ENCODE data around the gene DNAJB9. TPM values are rescaled to one million over a fixed set of nuclear protein-coding genes. Genes with fewer than 3 reads are reported as not detected.

DNAJB9 gene
- total RNA-seq, 1 experiment from 2014 or later: 22.0 TPM

GRCh38 chr7:108589199-108589598 is 19.5 kb downstream of the DNAJB9 start:
- TF ChIP-seq CTCF (IDR thresholded peaks at IDR 0.05; ENCODE audit: insufficient read depth in 1 of 2, low read depth in 1 of 2, low read length in 1 of 2, severe bottlenecking in 1 of 2, unreplicated experiment in 1 of 2): no peak
- H3K27me3 ChIP-seq (replicated peaks; ENCODE audit: control insufficient read depth, insufficient read depth, low read length): no peaks in the 10 kb centered on the region
- H3K4me3 ChIP-seq (ENCODE audit: low read depth, low read length): no peak overlapping the region
- H3K9me3 Mint-ChIP-seq (ENCODE audit: unreplicated experiment): peaks cover 34% of the 10 kb centered on the region
- DNase-seq: no peak
- no peak overlapping the region for H3K4me3 Mint-ChIP-seq (ENCODE audit: unreplicated experiment)
- intact Hi-C loops (cut with micrococcal nuclease; ENCODE audit: unreplicated experiment): loop anchor here (1.0 to 10.0 kb wide), 2 partner anchors 63 to 146 kb away; partner anchors contain the start of gene PNPLA8
- no peaks in the 10 kb centered on the region for H3K9me3 ChIP-seq
- ChIA-PET CTCF (no interaction called here), POLR2A (no interaction called here)
- BruUV-seq (replicated peaks): no TSS peak
- H3K27me3 Mint-ChIP-seq (ENCODE audit: insufficient read depth, unreplicated experiment): no peaks in the 10 kb centered on the region
- peaks cover 28% of the 10 kb centered on the region for H3K4me1 Mint-ChIP-seq (ENCODE audit: low read depth, unreplicated experiment)
- H3K36me3 Mint-ChIP-seq (ENCODE audit: insufficient read depth, unreplicated experiment): no peaks in the 10 kb centered on the region
- H3K4me1 ChIP-seq: peaks cover 20% of the 10 kb centered on the region
- no peak overlapping the region for H3K27ac Mint-ChIP-seq (ENCODE audit: unreplicated experiment)
- no peaks in the 10 kb centered on the region for H3K36me3 ChIP-seq (ENCODE audit: control insufficient read depth, insufficient read depth, low read length)

GRCh38 chr7:108589874-108590273 is 20.2 kb downstream of the DNAJB9 start:
- Histone ChIP-seq H3K36me3 (ENCODE audit: control insufficient read depth, insufficient read depth, low read length) (no peaks in the 10 kb centered on the region), H3K27me3 (replicated peaks; ENCODE audit: control insufficient read depth, insufficient read depth, low read length) (no peaks in the 10 kb centered on the region), H3K4me3 (ENCODE audit: low read depth, low read length) (no peak overlapping the region), H3K4me1 (peaks cover 20% of the 10 kb centered on the region), H3K9me3 (no peaks in the 10 kb centered on the region)
- ChIA-PET POLR2A (interaction anchor here (0.6 kb wide), 1 partner anchor 64 kb away, joined by 3 read pairs; no protein-coding TSS in a partner anchor), CTCF (no interaction called here)
- no peak for TF ChIP-seq CTCF (IDR thresholded peaks at IDR 0.05; ENCODE audit: insufficient read depth in 1 of 2, low read depth in 1 of 2, low read length in 1 of 2, severe bottlenecking in 1 of 2, unreplicated experiment in 1 of 2)
- intact Hi-C loops (cut with micrococcal nuclease; ENCODE audit: unreplicated experiment): loop anchor here (1.0 to 10.0 kb wide), 3 partner anchors 8 to 145 kb away; partner anchors contain the start of gene PNPLA8
- H3K27me3 Mint-ChIP-seq (ENCODE audit: insufficient read depth, unreplicated experiment): no peaks in the 10 kb centered on the region
- H3K27ac Mint-ChIP-seq (ENCODE audit: unreplicated experiment): peak overlapping the region; percentile 1
- peaks cover 28% of the 10 kb centered on the region for H3K4me1 Mint-ChIP-seq (ENCODE audit: low read depth, unreplicated experiment)
- no TSS peak for BruUV-seq (replicated peaks)
- DNase-seq: no peak
- H3K9me3 Mint-ChIP-seq (ENCODE audit: unreplicated experiment): peaks cover 34% of the 10 kb centered on the region
- H3K36me3 Mint-ChIP-seq (ENCODE audit: insufficient read depth, unreplicated experiment): no peaks in the 10 kb centered on the region
- no peak overlapping the region for H3K4me3 Mint-ChIP-seq (ENCODE audit: unreplicated experiment)

GRCh38 chr7:108590606-108591005 is 20.9 kb downstream of the DNAJB9 start:
- intact Hi-C loops (cut with micrococcal nuclease; ENCODE audit: unreplicated experiment): loop anchor here (1.0 kb wide), 1 partner anchor 8 kb away; no protein-coding TSS in a partner anchor
- TF ChIP-seq CTCF (IDR thresholded peaks at IDR 0.05; ENCODE audit: insufficient read depth in 1 of 2, low read depth in 1 of 2, low read length in 1 of 2, severe bottlenecking in 1 of 2, unreplicated experiment in 1 of 2): no peak
- Mint-ChIP-seq H3K9me3 (ENCODE audit: unreplicated experiment) (peaks cover 34% of the 10 kb centered on the region), H3K27me3 (ENCODE audit: insufficient read depth, unreplicated experiment) (no peaks in the 10 kb centered on the region), H3K36me3 (ENCODE audit: insufficient read depth, unreplicated experiment) (no peaks in the 10 kb centered on the region), H3K27ac (ENCODE audit: unreplicated experiment) (peak overlapping the region; percentile 1), H3K4me1 (ENCODE audit: low read depth, unreplicated experiment) (peaks cover 28% of the 10 kb centered on the region), H3K4me3 (ENCODE audit: unreplicated experiment) (no peak overlapping the region)
- no peak overlapping the region for H3K4me3 ChIP-seq (ENCODE audit: low read depth, low read length)
- POLR2A ChIA-PET: no interaction called here
- CTCF ChIA-PET: no interaction called here
- DNase-seq: no peak
- peaks cover 20% of the 10 kb centered on the region for H3K4me1 ChIP-seq
- no TSS peak for BruUV-seq (replicated peaks)
- H3K9me3 ChIP-seq: no peaks in the 10 kb centered on the region
- no peaks in the 10 kb centered on the region for H3K27me3 ChIP-seq (replicated peaks; ENCODE audit: control insufficient read depth, insufficient read depth, low read length)
- no peaks in the 10 kb centered on the region for H3K36me3 ChIP-seq (ENCODE audit: control insufficient read depth, insufficient read depth, low read length)
